ENCODE measurements around the gene BRSK2.

Gene BRSK2

GRCh38 chr11:1484695-1485503 is 95.2 kb downstream of the BRSK2 start:
- DNase-seq = no peak

GRCh38 chr11:1485504-1485885 is 95.8 kb downstream of the BRSK2 start:
- DNase-seq = no peak

GRCh38 chr11:1486054-1486825 is 96.5 kb downstream of the BRSK2 start, which contains the start of gene MOB2:
TSS of gene MOB2 (minus strand) at chr11:1486779. CDS start at chr11:1486556, 223 bp downstream.
- no peak for DNase-seq

GRCh38 chr11:1487091-1487850 is 97.5 kb downstream of the BRSK2 start:
- DNase-seq = no peak

- DNase-seq = no peak
Measured at GRCh38 chr11:1487851-1488574, 98.3 kb downstream of the BRSK2 start.

- no peak for DNase-seq
Measured at GRCh38 chr11:1488575-1489180, 98.9 kb downstream of the BRSK2 start.

- no peak for DNase-seq
Measured at GRCh38 chr11:1490651-1491050, 100.9 kb downstream of the BRSK2 start.

GRCh38 chr11:1491379-1491778 is 101.6 kb downstream of the BRSK2 start:
- DNase-seq = no peak

GRCh38 chr11:1493650-1494244 is 104.0 kb downstream of the BRSK2 start:
- DNase-seq = no peak

GRCh38 chr11:1494650-1495049 is 104.9 kb downstream of the BRSK2 start:
- no peak for DNase-seq

- no peak for DNase-seq
Measured at GRCh38 chr11:1496091-1496760, 106.5 kb downstream of the BRSK2 start.

- DNase-seq = no peak
Measured at GRCh38 chr11:1496761-1497095, 107.0 kb downstream of the BRSK2 start.

- DNase-seq = no peak
Measured at GRCh38 chr11:1497600-1497999, 107.9 kb downstream of the BRSK2 start.

- DNase-seq = no peak
Measured at GRCh38 chr11:1498262-1498661, 108.5 kb downstream of the BRSK2 start.

- no peak for DNase-seq
Measured at GRCh38 chr11:1499261-1499890, 109.6 kb downstream of the BRSK2 start.

- no peak for DNase-seq
Measured at GRCh38 chr11:1499899-1500298, 110.2 kb downstream of the BRSK2 start.

GRCh38 chr11:1500466-1501420 is 111.0 kb downstream of the BRSK2 start:
- no peak for DNase-seq

GRCh38 chr11:1501421-1502167 is 111.9 kb downstream of the BRSK2 start:
- no peak for DNase-seq
